ENCODE data around the gene CPD. TPM values are rescaled to one million over a fixed set of nuclear protein-coding genes. Genes with fewer than 3 reads are reported as not detected.

CPD gene
- total RNA-seq, 1 donor from 2014 or later: 121 TPM

GRCh38 chr17:30354701-30355100 is 24.0 kb upstream of the CPD start:
- no peak for DNase-seq (ENCODE audit: low spot score)

GRCh38 chr17:30357476-30357875 is 21.3 kb upstream of the CPD start:
- DNase-seq (ENCODE audit: low spot score): no peak

- no peak for DNase-seq (ENCODE audit: low spot score)
These were observed 20.5 kb upstream of the CPD start for GRCh38 chr17:30358055-30358760.

GRCh38 chr17:30360086-30360808 is 18.5 kb upstream of the CPD start:
- DNase-seq (ENCODE audit: low spot score): no peak

GRCh38 chr17:30361766-30362279 is 16.9 kb upstream of the CPD start:
- no peak for DNase-seq (ENCODE audit: low spot score)

GRCh38 chr17:30363715-30364202 is 15.0 kb upstream of the CPD start:
- no peak for DNase-seq (ENCODE audit: low spot score)

GRCh38 chr17:30366536-30366935 is 12.2 kb upstream of the CPD start:
- DNase-seq (ENCODE audit: low spot score): no peak

GRCh38 chr17:30368912-30369720 is 9.6 kb upstream of the CPD start:
- no peak for DNase-seq (ENCODE audit: low spot score)

- no peak for DNase-seq (ENCODE audit: low spot score)
These were observed 8.7 kb upstream of the CPD start for GRCh38 chr17:30369995-30370394.

- no peak for DNase-seq (ENCODE audit: low spot score)
These were observed 6.0 kb upstream of the CPD start for GRCh38 chr17:30372755-30373154.

GRCh38 chr17:30375661-30376060 is 3.1 kb upstream of the CPD start:
- no peak for DNase-seq (ENCODE audit: low spot score)

- DNase-seq (ENCODE audit: low spot score): peak; percentile 78
These were observed 1.9 kb upstream of the CPD start for GRCh38 chr17:30376621-30377452.

- no peak for DNase-seq (ENCODE audit: low spot score)
These were observed 1.0 kb upstream of the CPD start for GRCh38 chr17:30377574-30378240.

- DNase-seq (ENCODE audit: low spot score): no peak
These were observed 394 bp upstream of the CPD start for GRCh38 chr17:30378241-30378824.

- no peak for DNase-seq (ENCODE audit: low spot score)
These were observed 676 bp downstream of the CPD start for GRCh38 chr17:30379303-30379902.

GRCh38 chr17:30379903-30380381 is 1.2 kb downstream of the CPD start:
- DNase-seq (ENCODE audit: low spot score): no peak

- DNase-seq (ENCODE audit: low spot score): peak; percentile 10
These were observed 2.1 kb downstream of the CPD start for GRCh38 chr17:30380643-30381339.

- DNase-seq (ENCODE audit: low spot score): no peak
These were observed 2.6 kb downstream of the CPD start for GRCh38 chr17:30381340-30381659.

- no peak for DNase-seq (ENCODE audit: low spot score)
These were observed 3.6 kb downstream of the CPD start for GRCh38 chr17:30382345-30382744.
